Medulla oblongata (tissue), 1 donor: ENCODE data around the gene PIK3C2G.
"Not testable (repeated sequence)": the region's sequence is repeated elsewhere in the genome, so short reads cannot be mapped to it uniquely, and the experiment has no call there.

Experiments used
- DNase-seq: peaks from one replicate; pipeline ENCODE4 v3.0.0-alpha.2; 2015; ENCODE audit errors: extremely low spot score

PIK3C2G gene

DNA sequence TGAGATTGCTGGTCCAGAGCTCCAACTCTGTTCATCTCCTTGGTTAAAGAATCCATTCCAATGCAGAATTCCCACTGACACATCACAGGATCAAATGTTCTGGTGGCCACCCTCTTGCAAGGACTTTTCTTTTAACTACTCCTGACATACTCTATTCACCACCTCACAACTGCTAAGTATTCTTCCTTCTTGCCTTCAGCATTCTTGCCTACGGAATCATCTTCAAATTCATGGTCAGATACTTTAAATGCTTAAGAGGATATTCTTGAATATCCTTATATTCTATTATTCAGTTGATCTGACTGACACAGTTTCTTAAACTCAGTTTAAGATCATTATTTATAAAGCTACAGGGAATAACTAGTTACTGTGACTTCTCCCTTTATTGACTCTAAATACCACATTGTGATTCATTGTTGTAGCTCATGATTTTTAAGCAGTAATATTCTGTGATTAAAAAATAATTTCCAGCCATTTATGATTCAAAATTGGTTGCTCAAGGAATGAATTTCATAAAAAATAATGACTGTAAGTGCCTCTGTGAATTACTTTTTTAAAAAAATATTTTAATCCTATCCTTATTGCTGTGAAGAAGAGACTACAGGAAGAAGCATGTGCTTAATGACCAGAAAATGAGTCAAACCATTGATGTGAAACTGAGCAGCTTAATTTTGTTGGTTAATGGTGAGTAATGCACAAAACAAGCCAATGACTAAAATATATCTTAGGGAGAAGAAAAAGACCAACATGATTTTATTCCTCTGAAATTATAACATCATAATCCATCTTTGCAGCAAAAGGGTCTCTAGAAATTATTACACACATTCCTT lies 207.1 kb downstream of the PIK3C2G start:
- no peak for DNase-seq

DNA sequence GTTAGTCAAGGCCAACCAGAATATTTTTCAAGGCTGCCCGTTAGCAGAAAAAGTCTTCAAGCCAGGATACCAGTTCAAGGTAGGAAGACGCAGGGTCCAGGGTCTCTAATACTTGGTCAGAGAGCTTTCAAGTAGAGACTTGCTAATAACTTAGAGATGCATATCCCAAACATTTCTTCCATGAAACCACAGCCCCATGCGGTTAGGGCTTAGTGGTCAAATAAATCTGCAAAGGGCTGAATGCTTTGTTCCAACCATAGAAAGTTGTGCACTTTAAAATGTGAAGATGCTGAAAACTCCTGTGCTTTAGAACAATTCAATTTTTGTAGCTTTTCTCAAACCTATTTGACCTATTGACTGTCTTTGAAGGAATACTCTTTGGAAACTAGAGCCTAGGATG lies 208.9 kb downstream of the PIK3C2G start:
- no peak for DNase-seq

DNA sequence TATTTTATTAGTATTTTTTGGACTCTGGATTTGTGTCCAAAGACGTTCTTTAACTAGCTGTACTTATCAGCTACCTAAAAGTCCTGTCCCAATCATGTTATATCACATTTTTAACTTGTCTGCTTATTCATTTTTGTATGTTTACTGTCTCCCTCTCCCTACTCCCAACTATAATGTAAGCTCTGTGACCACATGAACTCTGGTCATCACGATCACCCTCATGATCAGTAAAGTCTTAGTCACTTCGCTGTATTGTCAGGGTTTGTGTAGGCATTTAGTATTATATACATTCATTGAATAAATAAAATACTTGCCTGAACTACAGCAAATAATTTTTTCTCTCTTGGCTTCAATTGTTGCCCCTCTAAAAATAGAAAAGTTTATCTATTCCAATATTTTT lies 211.0 kb downstream of the PIK3C2G start:
- DNase-seq, result no peak

DNA sequence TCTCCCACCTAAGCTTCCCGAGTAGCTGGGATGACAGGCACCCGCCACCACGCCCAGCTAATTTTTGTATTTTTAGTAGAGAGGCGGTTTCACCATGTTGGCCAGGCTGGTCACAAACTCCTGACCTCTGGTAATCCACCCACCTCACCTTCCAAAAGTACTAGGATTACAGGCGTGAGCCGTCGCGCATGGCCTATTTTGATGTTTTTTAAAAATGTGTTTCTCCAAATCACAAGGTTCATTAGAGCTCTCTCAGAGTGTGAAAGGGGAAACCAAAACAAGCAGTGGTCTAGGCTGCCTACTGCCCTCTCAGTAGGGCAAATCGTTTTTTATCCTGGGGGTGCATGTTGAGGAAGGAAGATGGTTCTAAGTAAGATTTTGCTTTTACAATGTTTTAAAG lies 211.5 kb downstream of the PIK3C2G start:
- DNase-seq, result no peak

GRCh38 chr12:18476861-18477260 lies 215.5 kb downstream of the PIK3C2G start:
- DNase-seq, result no peak

GRCh38 chr12:18479256-18479655 lies 217.9 kb downstream of the PIK3C2G start:
- no peak for DNase-seq

DNA sequence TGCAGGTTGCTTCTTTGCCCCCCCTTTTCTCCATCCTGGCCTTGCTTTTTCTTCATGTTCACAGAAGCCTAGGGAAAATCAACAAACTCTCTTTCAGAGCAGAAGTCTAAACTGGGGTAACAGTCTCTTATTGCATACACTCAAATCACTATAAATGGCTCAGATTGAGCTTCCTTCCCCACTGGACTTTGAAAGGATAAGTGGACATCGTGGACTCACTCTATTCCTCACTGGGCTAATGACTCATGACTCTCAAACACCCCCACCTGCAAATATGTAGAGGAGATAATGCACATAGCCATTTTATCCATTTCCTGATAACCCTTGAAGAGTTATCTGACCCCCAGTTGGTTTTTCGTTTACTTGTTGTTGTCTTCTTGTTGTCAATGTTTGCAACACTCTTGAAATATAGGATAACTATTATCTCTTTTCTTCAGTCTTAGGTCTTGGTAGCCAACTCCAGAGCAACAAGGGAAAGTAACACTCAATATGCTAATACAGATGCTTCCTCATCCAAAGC lies 221.3 kb downstream of the PIK3C2G start:
- no peak for DNase-seq

- peak; percentile 88 for DNase-seq
Observed at GRCh38 chr12:18483698-18484325, 222.5 kb downstream of the PIK3C2G start.

DNA sequence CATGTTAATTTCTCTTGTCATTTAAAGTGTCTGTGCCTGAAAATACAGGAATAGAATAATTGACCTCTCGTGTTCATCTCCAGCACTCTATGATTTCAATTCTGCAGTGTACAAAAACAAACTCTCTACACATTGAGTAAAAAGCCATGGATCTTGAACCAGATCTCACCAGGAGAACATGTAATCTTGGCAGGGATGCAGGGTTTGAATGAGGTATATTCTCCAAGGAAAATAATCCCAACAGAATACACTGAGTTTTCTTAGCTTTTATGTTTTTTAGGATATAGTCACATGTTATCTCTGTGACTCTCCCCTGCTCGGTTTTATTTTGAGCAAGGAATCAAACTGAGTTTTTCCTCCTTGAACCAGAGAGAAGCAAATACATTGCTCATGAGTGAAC lies 224.7 kb downstream of the PIK3C2G start:
- no peak for DNase-seq

DNA sequence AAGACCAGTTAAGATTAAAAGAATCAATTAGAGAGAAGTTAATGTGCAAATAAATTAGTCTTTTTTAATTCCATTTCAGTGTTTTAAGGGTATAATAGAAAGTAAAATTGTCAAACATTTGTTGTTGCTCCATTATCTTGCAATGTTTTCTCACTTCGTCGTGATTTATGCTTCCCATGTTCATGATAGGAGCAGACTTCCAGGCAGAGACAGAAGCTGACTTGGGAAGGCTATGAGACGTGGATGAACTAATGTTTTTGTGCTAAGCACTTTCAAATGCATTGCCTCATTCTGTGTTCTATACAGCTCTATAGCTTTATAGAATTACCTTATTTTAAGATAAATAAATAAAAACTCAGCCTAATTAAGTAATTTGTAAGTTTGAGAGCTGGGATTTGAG lies 226.2 kb downstream of the PIK3C2G start:
- no peak for DNase-seq

DNA sequence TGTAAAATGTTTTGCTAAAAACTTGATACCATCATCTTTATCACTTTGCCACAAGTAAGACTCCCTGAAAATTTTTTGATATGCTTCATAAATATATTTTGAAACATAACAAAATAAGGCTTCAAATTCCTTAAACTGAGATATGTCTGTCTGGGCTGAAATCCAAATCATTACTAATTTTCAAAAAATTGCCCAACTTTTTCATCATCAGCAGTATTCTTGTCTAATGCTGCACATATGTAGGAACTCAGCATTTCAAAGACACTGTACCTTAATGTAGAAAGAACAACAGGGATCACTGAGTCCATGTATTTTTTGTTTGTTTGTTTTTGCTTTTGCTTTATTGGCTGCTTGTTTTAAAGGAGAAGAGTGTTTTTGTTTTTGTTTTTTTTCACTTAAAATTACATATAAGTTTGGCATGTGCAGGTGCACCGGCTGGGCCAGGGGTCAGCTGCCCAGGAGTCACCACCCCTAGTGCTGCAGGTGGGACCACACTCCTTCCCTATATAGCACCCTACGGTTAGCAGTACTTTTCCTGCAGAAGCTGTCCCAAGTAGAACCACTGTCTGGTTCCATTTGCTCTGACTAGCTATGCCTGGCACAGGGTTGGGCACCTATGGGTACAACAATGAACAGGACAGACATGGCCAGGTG lies 231.2 kb downstream of the PIK3C2G start:
- no peak for DNase-seq

DNA sequence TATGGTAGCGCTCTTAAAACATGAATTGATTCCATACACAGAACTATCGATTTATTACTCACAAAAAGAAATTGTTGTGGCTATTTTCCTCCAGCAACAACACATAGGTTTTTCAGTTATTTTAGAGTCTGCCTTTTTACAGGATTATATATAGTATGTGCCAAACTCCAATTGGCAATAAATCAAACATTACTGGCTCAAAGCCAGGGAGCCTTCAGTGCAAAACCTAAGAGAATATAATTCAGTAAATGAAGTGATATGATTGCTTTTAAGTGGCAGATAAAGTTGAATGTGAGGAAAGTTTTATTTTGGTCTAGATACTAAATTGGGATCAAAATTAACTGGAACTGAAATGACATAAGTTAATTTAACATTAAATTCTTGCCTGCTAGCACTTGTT lies 234.8 kb downstream of the PIK3C2G start:
- no peak for DNase-seq

DNA sequence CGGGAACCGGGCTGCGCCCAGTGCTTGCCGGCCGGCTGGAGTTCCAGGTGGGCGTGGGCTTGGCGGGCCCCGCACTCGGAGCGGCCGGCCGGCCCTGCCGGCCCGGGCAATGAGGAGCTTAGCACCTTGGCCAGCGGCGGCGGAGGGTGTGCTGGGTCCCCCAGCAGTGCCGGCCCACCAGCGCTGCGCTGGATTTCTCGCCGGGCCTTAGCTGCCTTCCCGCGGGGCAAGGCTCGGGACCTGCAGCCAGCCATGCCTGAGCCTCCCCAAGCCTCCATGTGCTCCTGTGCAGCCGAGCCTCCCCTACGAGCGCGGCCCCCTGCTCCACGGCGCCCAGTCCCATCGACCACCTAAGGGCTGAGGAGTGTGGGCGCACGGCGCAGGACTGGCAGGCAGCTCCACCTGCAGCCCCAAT lies 238.8 kb downstream of the PIK3C2G start:
- not testable (repeated sequence) for DNase-seq

GRCh38 chr12:18500736-18501135 lies 239.4 kb downstream of the PIK3C2G start:
- not testable (repeated sequence) for DNase-seq

- DNase-seq, result no peak
Observed at GRCh38 chr12:18502422-18502968, 241.2 kb downstream of the PIK3C2G start.

DNA sequence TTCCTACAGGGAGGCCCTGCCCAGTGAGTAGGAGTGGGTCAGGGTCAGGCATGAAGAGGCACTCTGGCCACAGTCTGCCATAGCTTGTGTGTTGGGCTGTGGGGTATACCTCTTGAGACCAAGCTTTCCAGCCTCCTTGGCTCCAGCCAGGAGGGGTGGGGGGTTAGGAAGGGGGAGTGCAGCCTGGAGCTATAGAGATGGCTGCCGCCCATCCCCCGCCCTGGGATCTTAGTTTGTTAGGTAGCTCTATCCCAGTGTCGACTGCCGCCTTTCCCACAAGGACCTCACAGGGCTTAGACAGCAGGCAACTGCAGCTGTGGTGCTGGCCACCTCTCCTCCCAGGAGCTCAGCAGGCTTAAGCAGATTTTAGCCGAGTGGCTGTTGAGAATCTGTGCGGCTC lies 260.1 kb downstream of the PIK3C2G start:
- no peak for DNase-seq

DNA sequence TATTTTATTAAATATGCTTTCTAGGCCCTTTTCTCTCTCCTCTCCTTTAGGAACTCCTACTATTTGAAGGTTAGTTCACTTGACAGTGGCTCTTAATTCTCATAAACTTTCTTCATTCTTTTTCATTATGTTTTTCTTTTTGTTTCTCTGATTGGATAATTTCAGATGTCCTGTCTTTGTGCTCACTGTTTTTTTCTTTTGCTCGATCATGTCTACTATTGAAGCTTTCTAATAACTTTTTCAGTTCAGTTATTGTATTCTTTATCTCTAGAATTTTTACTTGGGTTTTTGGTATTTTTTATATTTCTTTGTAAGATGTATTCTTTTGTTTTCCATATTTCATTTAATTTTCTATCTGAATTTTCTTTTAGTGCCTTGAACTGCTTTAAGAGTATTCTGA lies 261.5 kb downstream of the PIK3C2G start:
- DNase-seq, result no peak

DNA sequence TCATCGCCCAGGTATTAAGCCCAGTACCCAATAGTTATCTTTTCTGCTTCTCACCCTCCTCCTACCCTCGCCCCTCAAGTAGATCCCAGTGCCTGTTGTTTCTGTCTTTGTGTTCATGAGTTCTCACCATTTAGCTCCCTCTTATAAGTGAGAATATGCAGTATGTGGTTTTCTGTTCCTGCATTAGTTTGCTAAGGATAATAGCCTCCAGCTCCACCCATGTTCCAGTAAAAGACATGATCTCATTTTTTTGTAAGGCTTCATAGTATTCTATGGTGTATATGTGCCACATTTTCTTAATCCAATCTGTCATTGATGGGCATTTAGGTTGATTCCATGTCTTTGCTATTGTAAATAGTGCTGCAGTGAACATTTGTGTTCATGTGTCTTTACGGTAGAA lies 281.2 kb downstream of the PIK3C2G start:
- not testable (repeated sequence) for DNase-seq

DNA sequence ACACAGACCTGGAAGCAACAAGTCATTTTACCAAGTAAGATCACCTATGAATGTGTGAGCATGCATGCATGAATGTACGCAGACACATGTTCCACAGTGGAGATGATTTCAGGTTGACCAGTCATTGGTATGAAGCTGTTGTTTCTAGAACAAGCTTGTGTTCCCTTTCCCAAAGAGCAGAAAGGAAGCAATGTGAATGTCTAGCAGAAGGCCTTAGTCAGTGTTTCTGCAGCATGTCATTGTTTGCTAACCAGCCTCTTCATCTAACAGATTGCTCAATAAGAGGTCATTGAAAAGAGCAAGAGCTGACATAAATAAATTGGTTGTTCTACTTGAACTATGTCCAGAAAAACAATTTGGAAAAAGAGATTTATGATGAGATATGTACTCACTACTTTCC lies 285.1 kb downstream of the PIK3C2G start:
- no peak for DNase-seq

- no peak for DNase-seq
Observed at GRCh38 chr12:18549598-18549997, 288.3 kb downstream of the PIK3C2G start.

DNA sequence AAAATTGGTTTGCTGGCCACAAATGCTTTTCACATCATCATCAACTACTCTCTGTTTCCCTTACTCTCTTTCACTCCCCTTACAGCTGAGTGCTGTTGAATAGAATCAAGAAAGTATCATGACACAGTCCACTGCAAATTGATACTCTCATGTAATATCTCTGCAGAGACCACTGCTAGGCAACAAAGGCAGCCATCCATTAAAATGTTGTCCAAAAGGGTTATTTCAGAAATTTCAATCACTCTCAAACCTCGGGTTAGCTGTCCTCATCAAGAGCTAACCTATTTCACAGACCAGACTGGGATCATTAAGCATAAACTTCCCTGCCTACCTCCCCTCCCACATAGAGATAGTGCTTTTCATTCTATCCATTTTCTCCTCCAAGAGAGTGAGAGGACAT lies 289.8 kb downstream of the PIK3C2G start:
- DNase-seq, result no peak

DNA sequence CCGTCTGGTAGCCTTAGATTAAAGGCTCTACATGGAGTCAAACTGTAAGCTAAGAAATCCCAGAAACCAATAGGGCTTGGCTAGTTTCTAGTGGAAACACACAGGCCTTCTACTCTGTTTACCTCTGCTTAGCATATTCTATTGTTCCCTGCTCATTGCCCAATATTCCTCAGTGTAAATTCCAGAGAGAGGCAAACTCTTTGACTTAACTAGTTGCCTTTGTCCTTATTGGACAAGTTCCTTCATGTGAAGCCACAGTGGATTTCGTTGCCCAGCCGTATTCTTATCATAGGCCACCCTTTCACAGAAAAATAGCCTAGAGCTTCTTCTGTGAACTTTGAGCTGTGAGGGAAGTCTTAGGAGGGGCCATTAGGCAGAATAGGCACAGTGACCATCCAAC lies 290.4 kb downstream of the PIK3C2G start:
- DNase-seq, result no peak
